Stimulated activated naive CD8-positive, alpha-beta T cell treated with anti-CD3 and anti-CD28 coated beads, Interleukin-15, Interleukin-2, amounts not matched to agents 100 ng/mL and 50 ng/mL, for 24 hours (primary cell): ENCODE data around the gene FOXC2.

ENCODE experiments used
- H3K27ac Mint-ChIP-seq: one replicate; pipeline ENCODE4 v1.8.0; 2021; ENCODE audit warnings: mild to moderate bottlenecking, mixed read lengths
- H3K27me3 Mint-ChIP-seq: one replicate; pipeline ENCODE4 v1.8.0; 2021; ENCODE audit warnings: mixed read lengths
- H3K36me3 Mint-ChIP-seq: one replicate; pipeline ENCODE4 v1.8.0; 2021; ENCODE audit warnings: low read depth, mixed read lengths
- H3K4me1 Mint-ChIP-seq: one replicate; pipeline ENCODE4 v1.8.0; 2021; ENCODE audit warnings: low read depth, mixed read lengths
- H3K4me3 Mint-ChIP-seq: one replicate; pipeline ENCODE4 v1.8.0; 2021; ENCODE audit warnings: mild to moderate bottlenecking, mixed read lengths
- H3K9me3 Mint-ChIP-seq: one replicate; pipeline ENCODE4 v1.8.0; 2021; ENCODE audit warnings: mixed read lengths

FOXC2 gene

DNA sequence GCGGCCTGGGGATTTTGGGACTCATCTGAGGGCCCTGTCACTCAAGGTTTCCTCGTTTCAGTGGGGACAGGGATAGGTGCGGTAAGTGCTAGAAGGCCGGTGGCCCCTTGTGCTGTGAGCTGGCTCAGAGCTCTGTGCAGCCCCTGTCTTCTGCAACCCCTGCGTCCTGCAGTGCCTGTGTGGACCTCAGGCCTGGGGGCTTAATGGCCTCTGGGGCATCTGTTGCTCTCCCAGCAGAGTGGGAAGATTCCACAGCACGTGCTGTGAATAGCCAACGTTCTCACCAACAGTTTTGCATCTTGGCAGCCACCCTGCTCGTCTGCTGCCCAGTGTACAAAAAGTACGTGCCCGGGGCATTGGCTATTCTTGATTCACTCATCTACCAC, 4.9 kb downstream of the FOXC2 start:
- Mint-ChIP-seq H3K36me3 (no peaks in the 10 kb centered on the region), H3K9me3 (no peaks in the 10 kb centered on the region), H3K4me3 (no peak overlapping the region), H3K4me1 (peaks cover 4% of the 10 kb centered on the region), H3K27me3 (peaks cover 60% of the 10 kb centered on the region), H3K27ac (no peak overlapping the region)

DNA sequence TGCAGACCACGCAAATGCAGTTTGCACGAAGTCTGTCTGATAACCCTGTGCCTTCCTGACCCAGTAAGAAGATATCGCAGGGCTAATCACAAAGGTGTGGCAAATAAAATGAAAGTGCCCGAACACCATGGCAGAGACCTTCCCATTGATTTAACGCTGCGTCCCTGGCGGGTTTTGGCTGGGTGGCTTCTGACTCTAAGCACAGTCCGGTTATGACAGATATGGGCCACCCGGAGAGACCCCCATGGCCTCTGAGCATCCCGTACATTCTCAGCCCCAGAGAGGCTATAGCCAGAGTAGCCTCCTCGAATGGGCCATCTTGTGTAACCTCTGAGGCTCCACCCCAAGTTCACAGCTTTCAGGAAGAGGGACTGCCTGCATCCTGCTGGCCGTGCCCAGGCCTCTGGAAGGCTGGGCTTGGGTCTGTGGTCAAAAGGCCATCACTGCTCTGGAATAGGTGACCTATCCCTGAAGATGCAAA, 5.5 kb downstream of the FOXC2 start:
- Mint-ChIP-seq H3K4me3 (no peak overlapping the region), H3K9me3 (no peaks in the 10 kb centered on the region), H3K27me3 (peaks cover 65% of the 10 kb centered on the region), H3K4me1 (peaks cover 8% of the 10 kb centered on the region), H3K27ac (no peak overlapping the region), H3K36me3 (no peaks in the 10 kb centered on the region)

DNA sequence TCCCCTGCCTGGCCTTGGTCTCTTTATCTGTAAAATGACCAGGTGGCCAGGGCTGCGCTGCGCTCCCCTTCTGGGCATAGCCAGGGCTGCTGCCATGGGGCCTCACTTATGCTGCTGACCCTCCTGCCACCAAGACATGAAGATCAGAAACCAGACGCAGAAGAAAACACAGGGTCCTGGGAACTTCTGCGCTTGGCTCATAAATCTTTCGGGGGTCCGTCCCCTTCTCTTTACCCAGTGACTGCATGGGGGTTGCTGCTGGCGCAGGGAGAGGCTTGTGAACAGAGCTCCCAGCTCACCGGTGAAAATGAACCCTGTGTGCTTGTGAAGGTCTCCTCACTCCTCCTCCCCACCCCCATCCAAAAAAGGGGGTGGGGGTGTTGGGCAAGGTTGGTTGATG, 6.0 kb downstream of the FOXC2 start:
- H3K27ac Mint-ChIP-seq: no peak overlapping the region
- no peaks in the 10 kb centered on the region for H3K36me3 Mint-ChIP-seq
- peaks cover 11% of the 10 kb centered on the region for H3K4me1 Mint-ChIP-seq
- peaks cover 66% of the 10 kb centered on the region for H3K27me3 Mint-ChIP-seq
- H3K4me3 Mint-ChIP-seq: no peak overlapping the region
- no peaks in the 10 kb centered on the region for H3K9me3 Mint-ChIP-seq

DNA sequence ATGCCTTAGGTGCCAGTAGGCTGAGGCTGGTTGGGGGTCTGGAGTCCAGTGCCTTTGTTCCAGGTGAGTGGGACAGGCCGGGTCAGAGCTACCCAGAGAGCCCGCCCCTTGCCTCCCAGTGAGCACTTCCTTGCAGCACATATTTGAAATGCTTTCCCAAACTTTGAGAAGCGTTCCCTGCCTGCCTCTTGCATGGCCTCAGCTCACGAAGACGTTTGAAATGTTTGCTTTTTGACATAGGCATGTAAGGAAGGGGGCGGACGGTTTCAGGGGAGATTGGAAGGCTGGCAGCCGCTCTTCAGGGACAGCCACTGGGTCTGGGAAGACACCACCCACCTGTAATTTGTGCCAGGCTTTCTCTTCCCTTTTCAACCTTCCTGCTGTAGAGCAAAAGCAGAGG, 6.6 kb downstream of the FOXC2 start:
- H3K36me3 Mint-ChIP-seq: no peaks in the 10 kb centered on the region
- H3K27ac Mint-ChIP-seq: no peak overlapping the region
- peaks cover 72% of the 10 kb centered on the region for H3K27me3 Mint-ChIP-seq
- peaks cover 11% of the 10 kb centered on the region for H3K4me1 Mint-ChIP-seq
- no peak overlapping the region for H3K4me3 Mint-ChIP-seq
- H3K9me3 Mint-ChIP-seq: no peaks in the 10 kb centered on the region

- H3K36me3 Mint-ChIP-seq: no peaks in the 10 kb centered on the region
- H3K9me3 Mint-ChIP-seq: no peaks in the 10 kb centered on the region
- H3K27ac Mint-ChIP-seq: no peak overlapping the region
- peaks cover 74% of the 10 kb centered on the region for H3K27me3 Mint-ChIP-seq
- H3K4me3 Mint-ChIP-seq: no peak overlapping the region
- peaks cover 11% of the 10 kb centered on the region for H3K4me1 Mint-ChIP-seq
These were observed 7.2 kb downstream of the FOXC2 start for GRCh38 chr16:86573646-86574508.

DNA sequence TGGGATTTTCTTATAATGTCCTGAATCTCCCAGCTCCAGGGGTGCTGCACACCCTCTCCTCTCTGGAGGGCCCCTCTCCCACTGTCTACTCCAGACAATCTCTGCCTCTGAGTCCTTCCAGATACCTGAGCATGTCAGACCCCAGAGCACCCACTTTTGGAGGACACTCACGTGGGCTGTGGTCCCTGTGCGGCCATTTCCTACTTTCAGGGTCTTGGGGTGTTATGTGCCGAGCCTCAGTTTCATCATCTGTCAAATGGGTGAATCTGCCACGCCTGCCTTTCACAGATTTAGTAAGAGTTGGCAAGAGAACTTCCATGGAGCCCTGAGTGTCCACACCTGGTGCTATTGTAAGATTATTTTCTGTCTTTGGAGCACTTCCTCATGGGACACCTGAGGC, 8.0 kb downstream of the FOXC2 start:
- Mint-ChIP-seq H3K27ac (no peak overlapping the region), H3K27me3 (peaks cover 70% of the 10 kb centered on the region), H3K36me3 (no peaks in the 10 kb centered on the region), H3K4me3 (no peak overlapping the region), H3K4me1 (peaks cover 11% of the 10 kb centered on the region), H3K9me3 (no peaks in the 10 kb centered on the region)

- Mint-ChIP-seq H3K27ac (no peak overlapping the region), H3K4me1 (peaks cover 11% of the 10 kb centered on the region), H3K27me3 (peaks cover 70% of the 10 kb centered on the region), H3K4me3 (no peak overlapping the region), H3K36me3 (no peaks in the 10 kb centered on the region), H3K9me3 (no peaks in the 10 kb centered on the region)
These were observed 8.6 kb downstream of the FOXC2 start for GRCh38 chr16:86575095-86575685.

- peak overlapping the region; percentile 70 for H3K4me3 Mint-ChIP-seq
- peaks cover 71% of the 10 kb centered on the region for H3K27me3 Mint-ChIP-seq
- no peaks in the 10 kb centered on the region for H3K36me3 Mint-ChIP-seq
- peaks cover 11% of the 10 kb centered on the region for H3K4me1 Mint-ChIP-seq
- no peaks in the 10 kb centered on the region for H3K9me3 Mint-ChIP-seq
- no peak overlapping the region for H3K27ac Mint-ChIP-seq
These were observed 9.3 kb downstream of the FOXC2 start for GRCh38 chr16:86575754-86576557.

GRCh38 chr16:86576591-86577313, 10.1 kb downstream of the FOXC2 start:
- Mint-ChIP-seq H3K9me3 (no peaks in the 10 kb centered on the region), H3K4me3 (peak overlapping the region; percentile 70), H3K36me3 (no peaks in the 10 kb centered on the region), H3K27ac (no peak overlapping the region), H3K4me1 (peaks cover 11% of the 10 kb centered on the region), H3K27me3 (peaks cover 73% of the 10 kb centered on the region)

GRCh38 chr16:86577314-86577971, 10.8 kb downstream of the FOXC2 start:
- H3K27ac Mint-ChIP-seq: no peak overlapping the region
- H3K36me3 Mint-ChIP-seq: no peaks in the 10 kb centered on the region
- peaks cover 78% of the 10 kb centered on the region for H3K27me3 Mint-ChIP-seq
- H3K4me3 Mint-ChIP-seq: no peak overlapping the region
- no peaks in the 10 kb centered on the region for H3K9me3 Mint-ChIP-seq
- peaks cover 11% of the 10 kb centered on the region for H3K4me1 Mint-ChIP-seq

DNA sequence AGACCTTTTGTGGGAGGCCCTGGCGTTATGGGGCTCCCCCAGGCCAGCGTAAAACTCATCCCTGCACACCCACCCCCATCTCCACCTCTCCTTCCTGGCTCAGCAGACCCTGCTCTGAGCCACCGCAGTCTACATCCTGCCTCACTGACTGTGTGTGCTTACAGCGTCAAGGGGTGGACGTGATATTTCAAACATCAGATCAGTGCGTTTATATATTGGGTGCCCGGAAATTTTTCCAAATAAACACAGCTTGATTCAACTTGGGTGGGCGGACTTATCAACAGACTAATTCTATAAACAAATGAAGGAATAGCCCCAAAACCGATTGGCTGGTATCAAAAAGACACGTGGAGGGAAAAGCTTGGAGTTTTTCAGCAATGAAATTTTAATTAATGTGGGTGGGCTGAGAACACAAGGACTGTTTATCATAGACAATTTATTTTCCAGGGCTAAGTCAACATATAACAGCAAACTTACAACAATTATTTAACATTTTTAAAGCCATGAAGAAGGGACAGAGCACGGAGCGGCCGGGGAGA, 11.5 kb downstream of the FOXC2 start, which contains the start of gene FOXL1:
FOXL1 (plus strand) TSS at position 489 of the 539 bp plus-strand sequence. CDS start 175 bp downstream, outside the sequence.
- H3K4me3 Mint-ChIP-seq: no peak within 1 kb of the TSS
- no peaks in the 10 kb centered on the region for H3K9me3 Mint-ChIP-seq
- no peaks in the 10 kb centered on the region for H3K36me3 Mint-ChIP-seq

GRCh38 chr16:86578611-86579267, 12.1 kb downstream of the FOXC2 start:
- Mint-ChIP-seq H3K4me1 (peaks cover 11% of the 10 kb centered on the region), H3K9me3 (no peaks in the 10 kb centered on the region), H3K27me3 (peaks cover 78% of the 10 kb centered on the region), H3K4me3 (no peak overlapping the region), H3K36me3 (no peaks in the 10 kb centered on the region), H3K27ac (no peak overlapping the region)

More for the DNA sequence above, 11.5 kb downstream of the FOXC2 start, which contains the start of gene FOXL1:
- Mint-ChIP-seq H3K27me3 (peaks cover 79% of the 10 kb centered on the region), H3K27ac (no peak within 1 kb of the TSS), H3K4me1 (peaks cover 11% of the 10 kb centered on the region)

DNA sequence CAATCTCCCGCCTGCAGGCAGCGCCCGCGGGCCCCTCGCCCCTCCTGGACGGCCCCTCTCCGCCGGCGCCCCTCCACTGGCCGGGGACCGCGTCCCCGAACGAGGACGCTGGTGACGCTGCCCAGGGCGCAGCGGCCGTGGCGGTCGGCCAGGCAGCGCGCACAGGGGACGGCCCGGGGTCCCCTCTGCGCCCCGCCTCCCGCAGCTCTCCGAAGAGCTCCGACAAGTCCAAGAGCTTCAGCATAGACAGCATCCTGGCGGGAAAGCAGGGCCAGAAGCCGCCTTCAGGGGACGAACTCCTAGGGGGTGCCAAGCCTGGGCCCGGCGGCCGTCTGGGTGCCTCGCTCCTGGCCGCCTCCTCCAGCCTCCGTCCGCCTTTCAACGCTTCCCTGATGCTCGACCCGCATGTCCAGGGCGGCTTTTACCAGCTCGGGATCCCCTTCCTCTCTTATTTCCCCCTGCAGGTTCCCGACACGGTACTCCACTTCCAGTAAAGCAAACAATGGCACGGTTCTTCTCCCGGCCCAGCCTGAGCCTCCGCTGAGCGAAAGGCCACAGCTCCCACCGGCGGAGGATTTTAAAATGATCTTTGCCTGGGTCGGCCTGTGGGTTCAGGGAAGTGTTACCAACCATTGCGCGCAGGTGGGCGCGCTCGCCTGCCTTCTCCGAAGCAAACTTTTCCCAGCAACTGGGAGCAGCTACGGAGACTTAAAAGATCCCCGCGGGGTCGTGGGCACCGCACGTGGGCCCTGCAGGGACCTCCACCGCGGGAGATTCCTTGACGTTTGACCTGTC, 12.8 kb downstream of the FOXC2 start:
- Mint-ChIP-seq H3K4me1 (peaks cover 11% of the 10 kb centered on the region), H3K36me3 (no peaks in the 10 kb centered on the region), H3K27me3 (peaks cover 70% of the 10 kb centered on the region), H3K4me3 (no peak overlapping the region), H3K9me3 (no peaks in the 10 kb centered on the region), H3K27ac (no peak overlapping the region)
